HuH-7 (cell line): ENCODE results near the gene CRIM1.
"Not testable (repeated sequence)": the region's sequence is repeated elsewhere in the genome, so short reads cannot be mapped to it uniquely, and the experiment has no call there.

ENCODE experiments used
- DNase-seq: peaks from one replicate; pipeline ENCODE4 v3.0.0; 2011; ENCODE audit warnings: low spot score

Gene CRIM1

GRCh38 chr2:36351736-36352349 lies 3.7 kb upstream of the CRIM1 start:
- DNase-seq, result no peak

GRCh38 chr2:36352701-36353100 lies 2.9 kb upstream of the CRIM1 start:
- DNase-seq, result no peak

- DNase-seq, result no peak
Observed at GRCh38 chr2:36354811-36355150, 797 bp upstream of the CRIM1 start.

- no peak for DNase-seq
Observed at GRCh38 chr2:36355890-36356297, 316 bp downstream of the CRIM1 start.

- DNase-seq, result no peak
Observed at GRCh38 chr2:36356298-36356989, 866 bp downstream of the CRIM1 start.

GRCh38 chr2:36356990-36357846 lies 1.6 kb downstream of the CRIM1 start:
- no peak for DNase-seq

- DNase-seq, result peak; percentile 35
Observed at GRCh38 chr2:36357847-36358659, 2.5 kb downstream of the CRIM1 start.

- DNase-seq, result no peak
Observed at GRCh38 chr2:36359067-36359466, 3.5 kb downstream of the CRIM1 start.

- no peak for DNase-seq
Observed at GRCh38 chr2:36360063-36360462, 4.5 kb downstream of the CRIM1 start.

GRCh38 chr2:36360834-36361233 lies 5.3 kb downstream of the CRIM1 start:
- DNase-seq, result no peak

- no peak for DNase-seq
Observed at GRCh38 chr2:36361396-36361795, 5.8 kb downstream of the CRIM1 start.

GRCh38 chr2:36362291-36362690 lies 6.7 kb downstream of the CRIM1 start:
- no peak for DNase-seq

- DNase-seq, result not testable (repeated sequence)
Observed at GRCh38 chr2:36363085-36363484, 7.5 kb downstream of the CRIM1 start.

GRCh38 chr2:36366491-36367120 lies 11.0 kb downstream of the CRIM1 start:
- no peak for DNase-seq

- DNase-seq, result no peak
Observed at GRCh38 chr2:36367486-36367885, 11.9 kb downstream of the CRIM1 start.

- no peak for DNase-seq
Observed at GRCh38 chr2:36367895-36368353, 12.3 kb downstream of the CRIM1 start.

GRCh38 chr2:36368438-36368837 lies 12.9 kb downstream of the CRIM1 start:
- DNase-seq, result no peak

- no peak for DNase-seq
Observed at GRCh38 chr2:36369163-36369562, 13.6 kb downstream of the CRIM1 start.

GRCh38 chr2:36369716-36370115 lies 14.1 kb downstream of the CRIM1 start:
- DNase-seq, result no peak

GRCh38 chr2:36370281-36370680 lies 14.7 kb downstream of the CRIM1 start:
- no peak for DNase-seq

- DNase-seq, result no peak
Observed at GRCh38 chr2:36371070-36371874, 15.7 kb downstream of the CRIM1 start.
